HepG2 (cell line): ENCODE data around the gene LDLRAD4. TPM values are rescaled to one million over a fixed set of nuclear protein-coding genes. Genes with fewer than 3 reads are reported as not detected.

Experiments
- ATAC-seq: fragments of 200-7000 bp; cut with Tn5 transposase; 3 replicates; pipeline ENCODE4 v1.9.1; 2020; ENCODE audit warnings: mild to moderate bottlenecking, moderate library complexity
- BruUV-seq: library from RNA; stranded (reverse); fragments of 400-500 nt; replicated peaks from 2 replicates; lab custom pipeline; 2021; lab: Mats Ljungman, UMichigan
- CTCF ChIA-PET: fragments of 300-600 bp; formaldehyde crosslinking; extraction: SDS; loops from one replicate; lab custom pipeline; 2021; ENCODE audit warnings: low total read pairs, inconsistent platforms, low intra/inter-chr PET ratio; lab: Yijun Ruan, JAX
- POLR2A ChIA-PET: fragments of 350-600 bp; sonication (Branson Sonifier 250); formaldehyde crosslinking; loops from one replicate; lab custom pipeline; 2020; ENCODE audit warnings: antibody characterized with exemption, inconsistent platforms; lab: Yijun Ruan, JAX
- DNase-seq: peaks from one replicate; pipeline ENCODE4 v3.0.0-alpha.2; 2015; ENCODE audit warnings: low spot score
- FAIRE-seq: peaks from 3 replicates; lab custom pipeline; 2011; peaks lifted over from hg19 to GRCh38; lab: Jason Lieb, UNC
- H2AFZ ChIP-seq: one replicate; pipeline ENCODE4 v1.6.1; 2011; ENCODE audit warnings: low read length, inconsistent platforms
- H3K27ac ChIP-seq: fragments of 300-600 bp; 3 replicates; pipeline ENCODE4 v1.8.0; 2011; ENCODE audit warnings: mixed run types, mild to moderate bottlenecking, mixed read lengths, low read length, inconsistent platforms; ENCODE audit not compliant: insufficient read depth; ENCODE audit errors: extremely low read length
- H3K27me3 ChIP-seq, 2 experiments: fragments of 200-600 bp in 1 of 2; 2 replicates in 1 of 2; 3 replicates in 1 of 2; pipeline versions ENCODE4 v1.6.0 to v1.8.0; 2011; ENCODE audit warnings: low read length in 2 of 2, mild to moderate bottlenecking in 2 of 2, moderate library complexity in 2 of 2, inconsistent platforms in 1 of 2; ENCODE audit not compliant: insufficient read depth in 2 of 2, control insufficient read depth in 1 of 2
- H3K36me3 ChIP-seq, 2 experiments: fragments of 200-600 bp in 1 of 2; replicated peaks in 1 of 2; 2 replicates in 1 of 2; 3 replicates in 1 of 2; pipeline versions ENCODE4 v1.5.1 to v1.8.0; 2011; ENCODE audit warnings: low read length in 2 of 2, inconsistent platforms in 1 of 2; ENCODE audit not compliant: insufficient read depth in 2 of 2, control insufficient read depth in 1 of 2
- H3K4me1 ChIP-seq: 2 replicates; pipeline ENCODE4 v1.5.1; 2012; ENCODE audit warnings: low read length, inconsistent platforms; ENCODE audit not compliant: insufficient read depth
- H3K4me2 ChIP-seq: 2 replicates; pipeline ENCODE4 v1.6.0; 2011; ENCODE audit warnings: low read depth, low read length, inconsistent platforms
- H3K4me3 ChIP-seq, 3 experiments: fragments of 200-600 bp in 1 of 3; sonication (generic), shearing (Covaris generic) in 1 of 3; replicated peaks in 1 of 3; 2 replicates each; pipeline ENCODE4 v1.5.1; 2011 to 2016; ENCODE audit warnings: low read length in 3 of 3, inconsistent platforms in 2 of 3, low read depth in 2 of 3, mild to moderate bottlenecking in 2 of 3, control low read depth in 1 of 3, mixed read lengths in 1 of 3; ENCODE audit not compliant: insufficient read depth in 1 of 3
- H3K79me2 ChIP-seq: one replicate; pipeline ENCODE4 v1.6.1; 2011; ENCODE audit warnings: low read length, inconsistent platforms; ENCODE audit not compliant: insufficient read depth
- H3K9ac ChIP-seq: 2 replicates; pipeline ENCODE4 v1.6.0; 2011; ENCODE audit warnings: mild to moderate bottlenecking, low read depth, low read length, inconsistent platforms; ENCODE audit not compliant: insufficient read depth
- H3K9me3 ChIP-seq: 2 replicates; pipeline ENCODE4 v1.5.1; 2012; ENCODE audit warnings: mild to moderate bottlenecking, low read length
- H4K20me1 ChIP-seq: 2 replicates; pipeline ENCODE4 v1.6.0; 2011; ENCODE audit warnings: inconsistent platforms, mild to moderate bottlenecking, low read length, moderate library complexity; ENCODE audit not compliant: insufficient read depth
- ETV5 ChIP-seq: IDR thresholded peaks from 2 replicates; pipeline ENCODE4 v1.6.1; 2018; ENCODE audit warnings: missing biosample characterization, missing genetic modification reagents, inconsistent platforms, borderline replicate concordance
- FOXA1 ChIP-seq, 2 experiments: fragments of 450-650 bp in 1 of 2; sonication (generic) in 1 of 2; formaldehyde crosslinking in 1 of 2; IDR thresholded peaks; 2 replicates each; pipeline versions ENCODE4 v1.4.0 to v1.6.1; 2016 to 2020; ENCODE audit warnings: missing genetic modification reagents in 1 of 2
- NFYB ChIP-seq: sonication (generic); formaldehyde crosslinking; IDR thresholded peaks from 2 replicates; pipeline ENCODE4 v1.4.0; 2020; ENCODE audit warnings: missing genetic modification reagents
- RELA ChIP-seq: sonication (generic); formaldehyde crosslinking; IDR thresholded peaks from 2 replicates; pipeline ENCODE4 v1.4.0; 2020; ENCODE audit warnings: missing genetic modification reagents
- SALL1 ChIP-seq: sonication (generic); formaldehyde crosslinking; IDR thresholded peaks from 2 replicates; pipeline ENCODE4 v1.8.0; 2022; ENCODE audit warnings: mild to moderate bottlenecking, missing genetic modification reagents
- ZNF552 ChIP-seq: sonication (generic); formaldehyde crosslinking; IDR thresholded peaks from 2 replicates; pipeline ENCODE4 v1.9.0; 2022; ENCODE audit warnings: missing genetic modification reagents, mild to moderate bottlenecking, borderline replicate concordance
- ZNF768 ChIP-seq: sonication (generic); formaldehyde crosslinking; IDR thresholded peaks from 2 replicates; pipeline ENCODE4 v1.4.0; 2020; ENCODE audit warnings: missing genetic modification reagents
- whole genome bisulfite sequencing: methylation state at CpG from one replicate; pipeline ENCODE4 v1.1.6; 2017; ENCODE audit warnings: low lambda C conversion rate; 5-methylcytosine and 5-hydroxymethylcytosine counted together
- in situ Hi-C: cut with HindIII; loops from 2 replicates; pipeline ENCODE4 v1.10.0; 2017; ENCODE audit warnings: low pct_unique_long_range_greater_than_20kb; ENCODE audit not compliant: extremely low pct_ligation_motif_present
- intact Hi-C: fragments of 100-400 bp; cut with micrococcal nuclease; formaldehyde crosslinking; loops from one replicate; pipeline ENCODE4 v1.10.0; 2022; ENCODE audit not compliant: unreplicated experiment
- polyA plus RNA-seq, 8 experiments: library from polyadenylated mRNA; depleted of rRNA in 3 of 8; stranded (reverse) in 7 of 8; unstranded in 1 of 8; fragments of >200 nt; fragmentation: Illumina TruSeq in 4 of 8; extraction: Trizol in 4 of 8; gene quantifications; 2 replicates each; pipeline versions ENCODE4 v1.2.1 to v1.2.3, GENCODE V29; 2011 to 2016; ENCODE audit warnings: low read depth in 4 of 8, missing spikeins in 1 of 8, mixed read lengths in 1 of 8; ENCODE audit not compliant: insufficient read depth in 1 of 8
- total RNA-seq, 5 experiments: library from RNA; depleted of rRNA; stranded (reverse); fragments of >200 nt; fragmentation: Illumina TruSeq; extraction: Trizol; gene quantifications; 2 replicates each; pipeline ENCODE4 v1.2.3, GENCODE V29; 2016; ENCODE audit warnings: low read depth in 1 of 5
- TF ChIP-seq, protein P1 (sequence below): sonication (generic); formaldehyde crosslinking; IDR thresholded peaks from 2 replicates; pipeline ENCODE4 v1.9.0; 2021; ENCODE audit warnings: mild to moderate bottlenecking, missing genetic modification reagents

LDLRAD4 gene
- total and polyA plus RNA-seq, 2 of the 13 experiments (the other 11 are each of a cell fraction or from before 2014, with no cell fraction given): 13.6 to 20.9 TPM

DNA sequence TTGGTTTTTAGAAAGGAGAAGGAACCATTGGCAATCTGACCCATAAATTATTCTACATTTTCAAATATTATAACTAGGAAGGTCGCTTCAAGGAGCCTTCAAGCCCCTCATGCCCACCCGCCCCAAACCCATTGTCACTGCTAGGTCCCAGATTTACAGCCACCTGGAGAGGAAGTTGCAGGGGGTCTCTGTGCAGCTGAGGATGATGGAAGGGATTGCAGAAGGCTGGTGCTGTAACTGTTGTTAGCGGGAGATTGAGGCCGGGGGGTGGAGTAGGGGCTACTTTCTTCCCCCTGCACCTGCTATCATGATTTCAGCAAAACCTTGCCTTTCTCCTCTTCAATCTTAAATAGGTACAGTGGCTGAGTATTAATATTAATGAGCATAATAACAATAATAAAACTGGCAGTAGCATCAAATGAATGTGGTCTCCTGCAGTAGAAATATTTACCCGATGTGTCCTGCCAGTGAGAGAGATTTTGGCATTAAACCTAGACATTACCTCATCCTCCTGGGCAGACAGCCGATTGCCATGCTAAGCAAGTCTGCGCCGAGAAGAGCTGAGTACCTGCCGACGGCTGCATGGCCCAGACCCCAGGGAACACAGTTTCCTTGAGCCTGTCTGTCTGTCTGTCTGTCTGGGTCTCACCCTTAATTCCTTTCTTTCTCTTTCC is 282.4 kb downstream of the LDLRAD4 start (continued):
- TF ChIP-seq SALL1 (CRISPR knock-in tag): no peak
- TF ChIP-seq, protein P1, sequence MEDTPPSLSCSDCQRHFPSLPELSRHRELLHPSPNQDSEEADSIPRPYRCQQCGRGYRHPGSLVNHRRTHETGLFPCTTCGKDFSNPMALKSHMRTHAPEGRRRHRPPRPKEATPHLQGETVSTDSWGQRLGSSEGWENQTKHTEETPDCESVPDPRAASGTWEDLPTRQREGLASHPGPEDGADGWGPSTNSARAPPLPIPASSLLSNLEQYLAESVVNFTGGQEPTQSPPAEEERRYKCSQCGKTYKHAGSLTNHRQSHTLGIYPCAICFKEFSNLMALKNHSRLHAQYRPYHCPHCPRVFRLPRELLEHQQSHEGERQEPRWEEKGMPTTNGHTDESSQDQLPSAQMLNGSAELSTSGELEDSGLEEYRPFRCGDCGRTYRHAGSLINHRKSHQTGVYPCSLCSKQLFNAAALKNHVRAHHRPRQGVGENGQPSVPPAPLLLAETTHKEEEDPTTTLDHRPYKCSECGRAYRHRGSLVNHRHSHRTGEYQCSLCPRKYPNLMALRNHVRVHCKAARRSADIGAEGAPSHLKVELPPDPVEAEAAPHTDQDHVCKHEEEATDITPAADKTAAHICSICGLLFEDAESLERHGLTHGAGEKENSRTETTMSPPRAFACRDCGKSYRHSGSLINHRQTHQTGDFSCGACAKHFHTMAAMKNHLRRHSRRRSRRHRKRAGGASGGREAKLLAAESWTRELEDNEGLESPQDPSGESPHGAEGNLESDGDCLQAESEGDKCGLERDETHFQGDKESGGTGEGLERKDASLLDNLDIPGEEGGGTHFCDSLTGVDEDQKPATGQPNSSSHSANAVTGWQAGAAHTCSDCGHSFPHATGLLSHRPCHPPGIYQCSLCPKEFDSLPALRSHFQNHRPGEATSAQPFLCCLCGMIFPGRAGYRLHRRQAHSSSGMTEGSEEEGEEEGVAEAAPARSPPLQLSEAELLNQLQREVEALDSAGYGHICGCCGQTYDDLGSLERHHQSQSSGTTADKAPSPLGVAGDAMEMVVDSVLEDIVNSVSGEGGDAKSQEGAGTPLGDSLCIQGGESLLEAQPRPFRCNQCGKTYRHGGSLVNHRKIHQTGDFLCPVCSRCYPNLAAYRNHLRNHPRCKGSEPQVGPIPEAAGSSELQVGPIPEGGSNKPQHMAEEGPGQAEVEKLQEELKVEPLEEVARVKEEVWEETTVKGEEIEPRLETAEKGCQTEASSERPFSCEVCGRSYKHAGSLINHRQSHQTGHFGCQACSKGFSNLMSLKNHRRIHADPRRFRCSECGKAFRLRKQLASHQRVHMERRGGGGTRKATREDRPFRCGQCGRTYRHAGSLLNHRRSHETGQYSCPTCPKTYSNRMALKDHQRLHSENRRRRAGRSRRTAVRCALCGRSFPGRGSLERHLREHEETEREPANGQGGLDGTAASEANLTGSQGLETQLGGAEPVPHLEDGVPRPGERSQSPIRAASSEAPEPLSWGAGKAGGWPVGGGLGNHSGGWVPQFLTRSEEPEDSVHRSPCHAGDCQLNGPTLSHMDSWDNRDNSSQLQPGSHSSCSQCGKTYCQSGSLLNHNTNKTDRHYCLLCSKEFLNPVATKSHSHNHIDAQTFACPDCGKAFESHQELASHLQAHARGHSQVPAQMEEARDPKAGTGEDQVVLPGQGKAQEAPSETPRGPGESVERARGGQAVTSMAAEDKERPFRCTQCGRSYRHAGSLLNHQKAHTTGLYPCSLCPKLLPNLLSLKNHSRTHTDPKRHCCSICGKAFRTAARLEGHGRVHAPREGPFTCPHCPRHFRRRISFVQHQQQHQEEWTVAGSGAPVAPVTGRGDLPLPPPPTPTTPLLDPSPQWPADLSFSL (CRISPR knock-in tag): no peak
- TF ChIP-seq ZNF552: no peak
- no peak for TF ChIP-seq NFYB
- no peak for TF ChIP-seq ETV5

DNA sequence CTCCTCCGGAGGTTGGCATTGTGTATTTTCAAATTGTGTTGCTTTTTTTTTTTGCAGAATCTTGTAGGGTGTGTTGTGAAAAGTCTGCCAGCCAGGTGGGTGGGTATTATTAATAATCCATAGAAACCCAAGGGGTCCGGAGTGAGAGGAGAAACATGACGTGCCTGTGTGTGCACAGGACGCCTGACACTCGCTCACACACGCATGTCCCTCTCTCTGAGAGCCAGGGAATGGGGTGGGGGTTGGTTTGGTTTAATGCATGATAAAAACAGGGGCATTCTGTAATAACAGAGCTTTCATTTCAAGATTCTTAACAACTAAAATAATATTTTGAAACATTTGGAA is 283.0 kb downstream of the LDLRAD4 start:
- WGBS: 97% methylated on average over 6 of the region's 6 CpGs
- Histone ChIP-seq H3K4me1 (peaks cover 11% of the 10 kb centered on the region), H3K9ac (no peak overlapping the region), H3K79me2 (no peaks in the 10 kb centered on the region), H3K4me2 (no peak overlapping the region), H3K9me3 (peaks cover 9% of the 10 kb centered on the region; the same call in 1 of the 2 replicates), H3K27ac (no peak overlapping the region), H3K27me3 (no peaks in the 10 kb centered on the region), H3K4me3 (no peak overlapping the region), H4K20me1 (no peaks in the 10 kb centered on the region), H3K36me3 (peaks cover 0 to 4% of the 10 kb centered on the region in 2 experiments; a peak in 1 of 5 replicates), H2AFZ (no peak overlapping the region)
- BruUV-seq: no TSS peak
- no peak for DNase-seq
- FAIRE-seq: no peak
- intact Hi-C loops (no loop called here), in situ Hi-C loops (no loop called here)
- TF ChIP-seq RELA (CRISPR knock-in tag): no peak
- TF ChIP-seq ZNF768 (CRISPR knock-in tag): no peak
- TF ChIP-seq FOXA1 (IDR thresholded peaks at IDR 0.05): no peak
- no peak for TF ChIP-seq FOXA1 (CRISPR knock-in tag; IDR thresholded peaks at IDR 0.05)
- CTCF ChIA-PET: no interaction called here
- POLR2A ChIA-PET: no interaction called here
- ATAC-seq: no peak
